G401 (cell line): ENCODE data around the gene CXorf38. TPM values are rescaled to one million over a fixed set of nuclear protein-coding genes. Genes with fewer than 3 reads are reported as not detected.

Experiments used
- DNase-seq: peaks from one replicate; pipeline ENCODE4 v3.0.0-alpha.2; 2015; ENCODE audit warnings: low spot score
- in situ Hi-C: cut with HindIII; loops from 2 replicates; pipeline ENCODE4 v1.10.0; 2016; ENCODE audit warnings: low sequenced_read_pairs, mixed read lengths
- total RNA-seq: library from RNA; depleted of rRNA; stranded (reverse); fragments of >200 nt; shearing (Covaris generic); gene quantifications from 2 replicates; pipeline ENCODE4 v1.2.3, GENCODE V29; 2014; rRNA removed

The CXorf38 gene
- total RNA-seq, result 11.9 and 17.1 TPM in 2 replicates

- peak; percentile 87 for DNase-seq
- in situ Hi-C loops, result no loop called here
Observed at GRCh38 chrX:40647307-40648197, at the start of gene CXorf38. Gene CXorf38 (minus strand): TSS chrX:40647561. CDS start chrX:40647520, 41 bp downstream.

GRCh38 chrX:40694802-40695201 lies 47.4 kb upstream of the CXorf38 start:
- in situ Hi-C loops, result no loop called here
- DNase-seq, result no peak

GRCh38 chrX:40688929-40689328 lies 41.6 kb upstream of the CXorf38 start:
- in situ Hi-C loops, result no loop called here
- DNase-seq, result no peak

GRCh38 chrX:40687169-40687568 lies 39.8 kb upstream of the CXorf38 start:
- in situ Hi-C loops, result no loop called here
- no peak for DNase-seq

- DNase-seq, result no peak
- in situ Hi-C loops, result no loop called here
Observed at GRCh38 chrX:40685362-40685918, 38.1 kb upstream of the CXorf38 start.

GRCh38 chrX:40684092-40684491 lies 36.7 kb upstream of the CXorf38 start:
- DNase-seq, result no peak
- in situ Hi-C loops, result no loop called here

- in situ Hi-C loops, result no loop called here
Observed at GRCh38 chrX:40683245-40683644, 35.9 kb upstream of the CXorf38 start.

GRCh38 chrX:40671126-40671525 lies 23.8 kb upstream of the CXorf38 start:
- in situ Hi-C loops, result no loop called here
- DNase-seq, result no peak

More at GRCh38 chrX:40683245-40683644, 35.9 kb upstream of the CXorf38 start:
- DNase-seq, result no peak

GRCh38 chrX:40663880-40664630 lies 16.7 kb upstream of the CXorf38 start:
- in situ Hi-C loops, result no loop called here
- DNase-seq, result no peak

GRCh38 chrX:40663078-40663740 lies 15.8 kb upstream of the CXorf38 start:
- in situ Hi-C loops, result no loop called here
- DNase-seq, result no peak

GRCh38 chrX:40661489-40661888 lies 14.1 kb upstream of the CXorf38 start:
- no peak for DNase-seq
- in situ Hi-C loops, result no loop called here

GRCh38 chrX:40660381-40660780 lies 13.0 kb upstream of the CXorf38 start:
- in situ Hi-C loops, result no loop called here
- no peak for DNase-seq

GRCh38 chrX:40653535-40653934 lies 6.2 kb upstream of the CXorf38 start:
- DNase-seq, result no peak
- in situ Hi-C loops, result no loop called here

- in situ Hi-C loops, result no loop called here
- DNase-seq, result no peak
Observed at GRCh38 chrX:40652664-40653063, 5.3 kb upstream of the CXorf38 start.

- in situ Hi-C loops, result no loop called here
- DNase-seq, result peak; percentile 74
Observed at GRCh38 chrX:40651620-40652223, 4.4 kb upstream of the CXorf38 start.

- in situ Hi-C loops, result no loop called here
- DNase-seq, result peak; percentile 12
Observed at GRCh38 chrX:40646489-40647306, 663 bp downstream of the CXorf38 start.

GRCh38 chrX:40644821-40645358 lies 2.5 kb downstream of the CXorf38 start:
- in situ Hi-C loops, result no loop called here
- peak; percentile 5 for DNase-seq

GRCh38 chrX:40644176-40644575 lies 3.2 kb downstream of the CXorf38 start:
- no peak for DNase-seq
- in situ Hi-C loops, result no loop called here
